Inflammatory macrophage (primary cell): Measurements from ENCODE around the gene S100A8.
A peak's percentile ranks its signal among the peaks of the same experiment; 100 is the strongest.
"Not testable (repeated sequence)": the region's sequence is repeated elsewhere in the genome, so short reads cannot be mapped to it uniquely, and the experiment has no call there.

Experiments
- DNase-seq, 2 donors: peaks; one replicate each; pipeline ENCODE4 v3.0.0-alpha.2; 2020 to 2022

S100A8 gene

DNA sequence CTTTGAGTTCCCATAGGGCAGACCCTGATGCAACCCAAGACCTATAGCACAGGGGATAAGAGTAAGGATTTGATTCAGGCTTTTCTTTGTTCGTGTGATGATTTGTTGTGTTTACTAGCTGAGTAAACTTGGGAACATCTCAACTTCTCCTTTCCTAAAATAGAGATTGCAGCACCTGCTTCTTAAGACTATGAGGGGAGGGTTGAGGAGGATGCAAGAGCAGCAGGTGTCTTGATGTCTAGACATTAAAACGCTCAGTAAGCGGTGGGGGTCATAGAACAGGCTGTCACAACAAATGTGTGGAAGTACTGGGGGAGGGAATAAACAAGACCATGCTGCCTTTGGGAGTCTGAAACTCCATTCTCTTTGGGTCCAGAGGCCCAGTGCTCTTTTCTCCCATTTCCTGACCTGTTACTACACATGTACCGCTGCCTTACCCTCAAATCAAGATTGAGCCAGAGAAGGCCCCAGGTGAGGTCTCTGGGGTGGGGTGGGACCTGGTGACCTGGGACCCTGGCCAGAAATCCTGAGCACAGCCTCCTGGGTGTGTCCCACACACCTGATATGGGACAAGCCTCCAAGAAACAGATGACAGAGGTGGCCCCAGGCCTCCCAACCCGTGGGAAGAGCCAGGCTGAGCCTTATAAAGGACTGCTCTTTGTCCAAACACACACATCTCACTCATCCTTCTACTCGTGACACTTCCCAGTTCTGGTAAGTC, 25.1 kb upstream of the S100A8 start, which contains the start of gene S100A7A:
S100A7A (plus strand) TSS at position 671 of the 721 bp plus-strand sequence. CDS start 1,563 bp downstream, outside the sequence.
- DNase-seq: peak in 1 of 2 donors; percentile 4

DNA sequence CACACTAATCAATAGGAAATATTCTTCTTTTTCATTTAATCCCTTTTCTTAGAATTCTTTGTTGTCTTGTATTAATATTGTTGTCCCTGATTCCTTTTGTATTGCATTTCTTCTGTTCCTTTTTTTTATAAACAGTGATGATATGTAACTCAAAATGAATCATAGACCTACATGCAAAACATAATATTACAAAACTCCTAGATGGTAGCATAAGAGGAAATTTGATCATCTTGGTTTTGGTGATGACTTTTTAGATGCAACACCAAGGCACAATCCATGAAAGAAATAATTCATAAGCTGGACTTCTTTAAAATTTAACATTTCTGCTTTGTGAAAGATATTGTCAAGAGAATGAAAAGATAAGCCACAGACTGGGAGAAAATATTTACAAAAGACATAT, 23.1 kb upstream of the S100A8 start:
- DNase-seq: peak; percentile 26 to 67

DNA sequence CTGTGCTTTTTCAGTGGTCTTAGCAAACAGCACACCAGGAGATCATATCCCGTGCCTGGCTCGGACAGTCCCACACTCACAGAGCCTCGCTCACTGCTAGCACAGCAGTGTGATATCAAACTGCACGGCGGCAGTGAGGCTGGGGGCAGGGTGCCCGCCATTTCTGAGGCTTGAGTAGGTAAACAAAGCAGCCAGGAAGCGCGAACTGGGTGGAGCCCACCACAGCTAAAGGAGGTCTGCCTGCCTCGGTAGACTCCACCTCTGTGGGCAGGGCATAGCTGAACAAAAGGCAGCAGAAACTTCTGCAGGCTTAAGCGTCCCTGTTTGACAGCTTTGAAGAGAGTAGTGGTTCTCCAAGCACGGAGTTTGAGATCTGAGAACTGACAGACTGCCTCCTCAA, 16.4 kb upstream of the S100A8 start:
- not testable (repeated sequence) for DNase-seq

DNA sequence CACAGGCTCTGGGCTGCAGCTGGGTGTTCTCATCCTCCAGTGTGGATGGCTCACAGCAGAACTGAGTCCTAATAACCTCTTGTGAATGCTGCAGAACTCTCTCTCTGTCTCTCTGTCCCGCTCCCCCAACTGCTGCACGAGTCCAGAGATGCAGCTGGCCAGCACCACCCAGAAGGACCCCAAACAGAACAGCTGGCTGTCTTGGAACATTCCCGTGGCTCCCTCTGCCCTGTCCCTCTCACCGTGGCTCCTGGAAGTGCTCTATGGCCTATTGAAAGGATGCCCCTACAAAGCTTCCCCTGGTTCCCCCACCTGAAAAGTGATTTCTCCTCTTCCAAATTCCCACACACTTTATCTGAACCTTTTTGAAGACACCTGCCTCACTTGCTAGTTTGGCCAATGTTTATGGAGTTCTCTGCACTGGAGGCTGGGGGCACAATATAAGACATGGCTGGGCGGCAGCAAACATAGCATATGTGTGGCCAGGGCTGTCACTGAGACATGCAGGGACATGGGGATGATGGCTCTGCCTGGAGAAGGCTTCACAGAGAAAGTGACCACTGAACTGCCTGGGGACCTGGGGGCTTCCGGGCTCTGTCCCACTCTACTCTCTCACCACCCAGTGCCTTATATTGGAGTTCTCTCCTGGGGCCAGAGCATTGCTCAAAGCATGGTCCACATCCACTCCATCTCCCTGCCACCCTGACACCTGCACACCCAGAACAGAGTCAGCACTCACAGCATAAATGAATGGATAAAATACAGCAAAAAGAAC, 15.1 kb upstream of the S100A8 start:
- not testable (repeated sequence) for DNase-seq

DNA sequence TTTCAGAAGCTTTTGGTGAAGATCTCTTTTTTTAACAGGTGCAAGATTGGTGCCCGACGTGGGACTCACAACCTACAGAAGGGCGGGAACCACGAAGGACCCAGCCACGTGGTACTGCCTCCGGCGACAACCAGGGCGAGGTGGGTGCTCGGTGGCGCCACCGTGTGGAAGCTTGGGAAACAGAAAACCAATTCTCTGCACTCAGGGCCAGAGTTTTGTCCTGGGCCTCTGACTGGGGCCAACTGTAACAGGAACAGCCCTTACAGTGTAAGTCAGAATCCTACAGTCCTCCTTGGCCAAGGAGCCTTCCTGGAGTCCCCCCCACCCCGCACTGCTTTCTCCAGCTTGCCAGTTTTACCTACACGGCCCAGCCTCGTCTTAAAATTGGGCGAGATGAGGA, 13.9 kb upstream of the S100A8 start:
- DNase-seq: peak; percentile 66 to 73

DNA sequence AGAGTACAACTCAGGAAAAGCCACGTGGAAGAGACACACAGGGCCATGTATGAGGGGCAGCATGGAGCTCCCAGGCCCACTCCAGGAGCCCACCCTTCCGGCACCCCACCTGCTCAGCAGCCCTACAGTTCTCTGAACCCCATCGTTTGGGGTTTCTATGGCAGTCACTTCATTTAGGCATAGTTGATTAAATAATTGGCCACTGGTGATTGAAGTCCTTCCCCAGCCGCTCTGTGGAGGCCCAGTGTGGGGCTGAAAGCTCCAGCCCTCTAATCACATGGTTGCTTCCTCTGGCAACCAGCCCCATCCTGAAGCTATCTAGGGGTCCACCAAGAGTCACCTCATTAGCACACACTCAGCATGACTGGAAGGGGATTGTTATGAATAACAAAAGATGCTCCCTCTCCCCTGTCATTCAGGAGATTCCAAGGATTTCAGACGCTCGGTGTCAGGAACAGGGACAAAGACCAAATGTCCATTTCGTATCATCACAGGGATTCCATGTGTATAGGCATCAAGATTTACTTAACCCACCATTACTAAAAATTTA, 13.3 kb upstream of the S100A8 start:
- DNase-seq: no peak

DNA sequence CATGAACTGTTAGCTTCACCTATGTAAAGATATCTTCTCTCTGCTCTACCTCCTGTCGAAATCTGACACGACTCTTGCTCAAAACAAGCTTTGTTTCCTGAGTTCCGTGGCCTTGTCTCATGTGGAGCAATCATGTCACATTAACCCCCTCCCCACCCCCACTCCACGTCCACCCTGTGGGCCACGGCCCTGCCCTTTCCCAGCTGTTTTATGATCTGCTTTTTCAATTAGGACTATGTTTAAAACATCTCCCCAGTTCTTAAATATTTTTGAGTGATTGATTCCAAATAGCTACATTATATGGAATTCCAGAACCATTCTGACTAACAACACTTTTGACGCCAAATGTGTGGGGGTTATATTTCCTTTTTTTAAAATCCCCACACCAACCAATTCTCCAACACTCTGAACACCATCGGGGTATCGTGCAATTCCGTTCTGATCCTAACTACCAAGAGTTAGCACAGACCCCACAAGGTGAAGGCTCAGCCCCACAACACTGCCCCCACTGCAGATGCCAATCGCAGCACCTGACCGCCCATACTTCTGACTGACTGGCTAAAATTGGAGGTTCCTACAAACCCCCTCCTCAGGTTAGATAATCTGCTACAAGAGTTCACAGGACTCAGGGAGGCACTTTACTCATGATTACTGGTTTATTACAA, 12.7 kb upstream of the S100A8 start:
- no peak for DNase-seq

DNA sequence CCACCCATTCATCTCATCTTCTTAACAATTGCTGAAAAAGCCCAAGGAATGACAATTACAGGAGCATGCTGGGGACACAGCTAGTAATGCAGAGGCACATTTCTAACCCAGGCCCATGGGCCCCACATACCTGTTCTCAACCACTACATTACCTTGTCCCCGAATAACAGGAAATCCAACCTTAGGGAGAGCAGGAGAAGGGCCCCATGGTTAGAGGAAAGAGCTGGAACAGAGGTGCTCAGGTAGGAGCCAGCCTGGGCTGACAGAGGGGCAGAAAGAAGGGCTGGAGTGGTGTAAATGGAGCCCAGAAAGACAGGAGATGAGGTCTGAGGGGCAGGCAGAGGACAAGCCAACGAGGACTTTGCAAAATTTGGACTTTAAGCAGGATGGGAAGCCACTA, 11.4 kb upstream of the S100A8 start:
- DNase-seq: no peak

DNA sequence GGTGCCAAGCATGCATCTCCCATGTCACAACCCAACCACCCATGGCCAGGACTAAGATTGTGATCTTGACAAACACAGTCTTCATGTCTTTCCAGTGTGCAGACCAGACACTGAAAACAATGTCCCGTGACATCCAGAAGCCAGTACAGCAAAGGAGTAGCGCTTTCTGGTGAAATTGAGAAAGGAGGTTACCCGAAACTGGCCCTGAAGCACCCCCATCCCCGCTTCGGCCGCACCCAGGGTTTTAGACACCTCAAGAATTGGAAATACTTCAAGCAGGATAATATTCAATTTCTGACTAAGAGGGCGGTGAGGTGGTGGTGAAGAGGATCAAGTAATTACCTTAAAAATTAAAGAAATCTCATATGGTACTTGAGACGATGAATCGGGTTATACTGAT, 10.6 kb upstream of the S100A8 start:
- DNase-seq: no peak

DNA sequence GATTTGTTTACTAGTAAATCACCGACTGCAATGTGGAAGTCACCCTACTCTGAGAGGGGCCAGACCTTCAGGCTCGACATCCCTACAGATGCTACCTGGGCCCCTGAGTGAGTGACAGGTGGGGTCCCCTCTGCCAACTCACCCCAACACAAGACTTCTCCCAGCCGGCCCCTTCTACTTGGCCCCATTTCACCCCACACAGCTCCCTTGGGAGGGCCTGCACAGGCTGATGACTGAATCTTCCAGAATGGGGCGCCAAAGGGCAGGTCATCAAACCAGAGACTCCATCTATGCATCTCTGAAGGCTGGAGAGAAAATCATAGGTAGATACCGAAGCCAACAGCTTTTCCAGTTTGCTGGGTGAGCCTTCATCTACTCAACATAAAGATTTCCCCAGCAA, 9.4 kb upstream of the S100A8 start:
- no peak for DNase-seq

DNA sequence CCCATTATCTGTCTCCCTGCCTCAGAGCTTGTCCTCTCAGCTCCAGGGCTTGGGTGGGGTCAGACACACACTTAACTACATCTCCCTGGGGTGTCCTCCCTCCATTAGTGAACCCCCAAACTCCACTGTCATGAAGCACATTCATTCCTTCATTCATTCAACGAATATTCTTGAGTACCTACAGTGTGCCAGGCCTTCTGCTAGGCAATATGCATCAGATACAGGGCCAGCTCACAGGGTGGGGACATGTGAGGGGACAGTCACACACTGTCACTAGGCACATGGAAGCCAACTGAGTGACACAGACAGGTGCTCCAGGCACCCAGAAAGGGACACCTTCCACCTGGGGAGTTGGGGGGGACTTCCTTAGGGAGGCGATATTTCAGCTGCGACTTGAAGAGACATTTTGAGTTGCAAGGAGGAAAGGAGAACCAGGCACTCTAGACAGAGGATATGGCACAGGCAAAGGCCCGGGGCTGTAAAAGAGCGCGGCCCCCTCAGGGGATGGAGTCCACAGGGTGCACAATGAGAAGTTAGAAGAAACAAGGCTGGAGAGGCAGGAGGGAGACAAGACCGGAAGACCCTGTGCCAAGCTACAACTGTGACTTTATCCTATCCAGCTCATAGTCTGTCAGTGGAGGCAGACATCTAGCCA, 8.7 kb upstream of the S100A8 start:
- no peak for DNase-seq

DNA sequence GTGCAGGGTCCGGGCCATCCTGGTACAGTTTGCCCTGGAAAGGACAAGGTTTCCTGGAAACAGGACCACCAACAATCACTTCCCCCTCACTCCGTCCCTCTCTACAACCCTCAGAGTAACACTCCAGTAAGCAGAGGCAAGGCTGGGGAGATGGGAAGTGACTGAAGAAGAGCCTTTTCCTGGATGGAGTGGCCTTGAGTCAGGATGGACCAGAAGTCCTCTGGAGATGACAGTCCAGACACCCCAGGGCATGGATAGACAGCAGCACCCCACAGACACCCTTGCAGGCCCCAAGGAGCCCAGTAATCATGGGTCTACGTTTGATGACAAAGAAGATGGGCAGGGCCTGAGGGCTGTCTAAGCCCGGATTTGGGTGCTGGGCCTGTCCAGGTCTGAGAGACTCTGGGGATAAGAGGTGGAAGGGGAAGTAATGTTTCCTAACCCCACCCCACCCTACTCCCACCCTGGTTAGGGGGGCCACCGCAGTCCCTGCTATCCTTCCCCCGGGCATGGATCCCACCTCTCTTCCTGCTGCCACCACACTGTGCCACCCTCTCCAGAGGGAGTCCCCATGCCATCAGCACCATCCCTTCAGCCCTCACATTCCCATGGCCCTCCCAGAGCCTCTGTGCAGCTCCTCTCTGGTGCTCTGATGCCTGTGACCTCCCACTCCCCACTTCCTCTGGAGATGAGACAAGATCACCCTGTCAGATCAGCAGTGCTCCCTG, 7.2 kb upstream of the S100A8 start:
- DNase-seq: no peak

DNA sequence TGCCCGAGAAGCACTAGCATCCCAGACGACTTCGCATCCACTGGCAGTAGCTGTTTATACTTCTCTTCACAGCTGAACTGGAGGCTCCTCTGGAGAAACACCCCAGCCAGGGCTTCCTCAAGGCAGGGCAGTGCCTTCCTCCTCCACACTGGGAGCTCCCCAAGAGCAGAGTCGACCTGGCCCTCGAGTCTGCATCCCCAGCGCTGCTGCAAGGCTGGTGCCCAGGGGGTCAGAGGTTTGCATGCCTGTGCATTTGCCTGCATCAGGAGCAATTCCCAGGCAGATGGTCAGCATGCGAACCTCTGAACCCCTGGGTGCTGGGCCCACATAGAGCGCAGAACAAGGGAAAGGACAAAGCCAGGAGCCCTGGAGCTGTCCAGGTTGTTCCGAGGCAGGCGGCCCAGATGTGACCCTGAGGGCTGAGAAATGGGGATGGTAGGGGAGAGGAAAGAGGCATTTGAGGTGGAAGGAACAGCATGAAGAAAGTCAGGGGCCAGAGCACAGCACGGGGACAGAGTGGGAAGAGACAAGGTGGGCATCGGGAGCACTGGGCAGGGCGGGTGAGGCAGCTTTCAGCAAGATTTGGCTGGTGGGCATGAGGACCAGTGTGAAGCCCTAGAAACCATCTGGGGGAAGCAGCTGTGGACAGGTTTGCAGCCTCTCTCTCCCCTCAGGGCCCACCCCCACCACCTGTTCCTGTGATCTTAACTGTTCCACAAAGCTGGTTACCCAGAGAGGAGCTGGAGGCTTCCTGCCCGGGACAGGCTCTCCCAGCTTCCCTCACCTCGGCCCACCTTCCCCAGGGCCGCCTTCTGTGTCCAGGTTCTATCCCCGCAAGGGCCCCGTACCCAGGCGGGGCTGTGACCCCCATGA, 6.4 kb upstream of the S100A8 start:
- peak in 1 of 2 donors; percentile 14 for DNase-seq

DNA sequence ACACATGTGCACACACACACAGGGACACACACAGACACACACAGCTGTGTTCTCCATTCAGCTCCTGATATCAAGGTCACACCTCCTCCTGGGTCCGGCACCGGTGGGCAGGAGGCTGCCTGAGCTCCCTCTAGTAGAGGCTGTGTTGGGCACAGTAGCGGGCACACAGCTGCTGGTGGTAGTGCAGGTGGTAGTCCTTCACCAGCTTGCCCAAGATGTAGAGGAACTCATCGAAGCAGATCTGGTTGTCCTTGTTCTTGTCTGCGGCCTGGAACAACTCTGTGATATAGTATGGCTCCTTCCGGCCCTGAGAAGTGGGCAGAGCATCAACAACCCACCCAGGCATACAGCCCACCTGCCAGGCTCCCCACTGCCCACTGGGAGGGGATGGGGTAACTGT, 5.6 kb upstream of the S100A8 start:
- no peak for DNase-seq

DNA sequence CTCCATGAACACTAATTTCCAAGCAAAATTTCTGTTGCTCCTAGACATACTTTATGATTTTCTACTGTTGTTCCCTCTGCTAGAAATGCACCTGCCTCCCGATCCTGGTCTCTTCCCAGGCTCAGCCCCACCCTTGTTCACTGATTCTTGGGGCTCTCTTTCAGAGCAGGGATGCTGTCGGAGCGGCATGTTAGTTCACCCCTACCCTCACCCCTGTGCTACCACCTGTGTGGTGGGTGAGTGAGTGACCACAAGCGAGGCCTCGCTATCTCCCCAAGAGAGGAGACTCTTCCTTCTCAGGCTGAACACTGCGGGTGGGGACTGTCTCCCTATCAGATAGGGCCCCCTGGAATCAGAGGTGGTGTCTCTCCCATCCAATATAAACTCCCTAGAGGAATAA, 4.9 kb upstream of the S100A8 start:
- no peak for DNase-seq

DNA sequence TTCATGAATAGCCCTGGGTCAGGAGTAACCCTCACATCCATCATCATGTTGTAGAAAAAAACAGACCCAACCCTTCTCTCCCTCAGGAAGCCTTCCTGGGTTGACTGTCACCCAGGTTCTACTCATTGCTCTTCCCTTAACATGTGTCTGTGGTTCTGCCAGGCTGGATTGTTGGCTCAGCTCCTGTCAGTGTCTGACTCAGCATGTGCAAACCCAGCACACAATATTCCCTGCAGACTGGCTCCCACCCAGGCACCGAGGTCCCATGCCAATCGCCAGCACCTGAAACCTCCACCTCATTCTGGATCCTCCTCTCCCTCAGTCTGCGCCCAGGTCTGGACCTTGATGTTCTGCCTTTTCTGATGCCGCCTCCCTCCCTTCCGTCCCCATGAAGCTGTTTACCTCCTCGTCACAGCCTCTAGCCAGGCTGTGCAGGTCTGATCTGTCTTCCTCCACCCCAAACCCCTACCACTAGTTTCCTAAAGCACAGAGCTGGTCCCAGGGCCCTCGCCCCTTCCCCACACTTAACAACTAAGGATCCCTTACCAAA, 4.3 kb upstream of the S100A8 start:
- no peak for DNase-seq

DNA sequence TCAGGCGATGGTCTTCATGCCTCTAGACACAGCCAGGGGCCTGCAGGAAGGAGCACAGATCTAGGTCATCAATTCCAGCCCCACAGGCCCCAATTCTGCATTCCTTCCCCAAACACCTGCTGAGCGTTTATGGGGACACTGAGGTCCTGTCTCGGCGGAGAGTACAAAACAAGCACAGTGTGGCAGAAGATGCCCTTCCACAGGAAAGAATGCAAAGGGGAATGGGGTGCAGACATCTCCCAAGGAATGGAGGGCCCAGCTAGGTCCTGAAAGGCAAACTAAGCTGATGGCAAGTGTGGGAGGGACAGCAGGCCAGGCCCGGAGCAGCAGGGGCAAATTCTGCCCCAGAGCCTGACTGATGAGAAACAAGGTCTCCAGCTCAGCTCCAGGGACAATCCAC, 3.5 kb upstream of the S100A8 start:
- DNase-seq: no peak

DNA sequence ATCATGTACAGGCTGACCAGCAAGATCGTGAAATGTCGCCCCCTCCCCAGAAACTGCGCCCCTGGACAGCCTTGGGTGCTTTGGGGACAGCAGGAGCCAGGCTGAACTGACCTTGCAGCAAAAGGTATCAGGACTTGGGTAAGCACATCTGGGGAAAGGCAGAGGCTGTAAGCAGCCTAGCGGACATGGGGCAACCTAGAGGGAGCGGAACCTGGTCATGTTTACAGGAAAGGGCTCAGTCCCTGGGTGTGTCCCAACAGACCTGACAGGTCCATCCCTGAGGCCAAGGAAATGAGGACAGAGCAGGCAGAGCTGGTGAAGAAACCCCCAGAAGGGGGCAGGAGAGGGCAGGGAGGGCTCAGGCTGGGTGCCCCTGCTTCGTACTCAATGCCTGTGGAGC, 3.1 kb upstream of the S100A8 start:
- DNase-seq: no peak

DNA sequence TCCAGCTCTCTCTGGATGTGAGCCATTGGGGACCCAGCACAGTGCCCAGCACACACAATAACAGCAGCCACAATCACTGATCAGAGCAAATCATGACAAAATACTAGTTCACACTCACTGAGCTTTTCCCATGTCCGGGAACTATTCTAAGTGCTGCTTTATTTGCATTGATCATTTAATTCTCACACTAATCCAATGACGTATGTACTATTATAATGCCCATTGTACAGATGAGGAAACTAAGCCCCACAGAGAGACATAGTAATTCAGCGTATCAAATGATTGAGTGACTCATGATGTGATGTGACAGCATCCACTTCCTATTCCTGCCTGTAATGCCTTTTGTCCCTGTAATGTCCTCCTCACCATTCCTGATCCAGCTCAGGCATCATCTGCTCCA, 1.9 kb upstream of the S100A8 start:
- DNase-seq: peak in 1 of 2 donors; percentile 9

DNA sequence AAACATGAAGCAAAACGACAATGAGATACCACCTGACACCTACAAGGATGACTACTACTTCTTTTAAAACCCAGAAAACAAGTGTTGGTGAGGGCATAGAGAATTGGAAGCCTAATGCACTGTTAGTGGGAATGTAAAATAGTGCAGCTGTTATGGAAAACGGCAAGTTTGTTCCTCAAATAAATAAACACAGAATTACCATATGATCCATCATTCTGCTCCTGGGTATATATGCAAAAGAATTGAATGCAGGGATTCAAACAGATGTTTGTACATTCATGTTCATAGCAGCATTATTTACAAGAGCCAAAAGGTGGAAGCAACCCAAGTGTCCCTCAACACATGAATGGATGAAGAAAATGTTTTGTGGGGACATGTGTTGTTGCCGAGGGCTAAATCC, 1.4 kb upstream of the S100A8 start:
- no peak for DNase-seq
